ENCODE measurements around the gene KDM2A. TPM values are rescaled to one million over a fixed set of nuclear protein-coding genes. Genes with fewer than 3 reads are reported as not detected.

KDM2A gene
- polyA plus RNA-seq, 2 of the 4 experiments (the other 2 are of a cell fraction): 34.5 to 42.8 TPM

DNA sequence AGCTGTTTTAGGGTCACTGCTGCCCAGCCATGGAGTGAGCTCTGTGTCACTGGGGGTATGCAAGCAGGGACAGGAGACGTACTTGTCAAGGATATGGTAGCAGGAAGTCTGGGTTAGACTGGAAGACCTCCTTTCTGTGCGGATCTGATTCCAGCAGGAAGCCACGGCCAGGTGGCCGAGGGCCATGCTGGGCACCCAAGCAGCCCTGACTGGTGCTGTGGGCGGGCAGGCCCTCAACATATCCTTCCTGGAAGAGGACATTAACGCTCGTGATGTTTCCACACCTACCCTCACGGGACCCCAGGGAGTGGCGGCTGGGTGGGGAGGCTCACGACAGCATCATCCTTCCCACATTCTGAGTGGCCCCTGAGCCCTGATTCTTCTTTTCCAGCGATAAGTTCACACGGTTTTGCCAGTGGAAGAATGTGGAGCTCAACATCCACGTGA, 161.3 kb downstream of the KDM2A start:
- no peak for ATAC-seq
- H3K4me1 ChIP-seq: peaks cover 4% of the 10 kb centered on the region; the same call in 1 of the 3 replicates
- H3K4me2 ChIP-seq: no peak overlapping the region
- ChIA-PET POLR2A (no interaction called here), CTCF (interaction anchor here (0.9 to 3.8 kb wide), 5 partner anchors 9 to 91 kb away, joined by 3 to 20 read pairs (median 7); partner anchors contain the start of genes ANKRD13D and GRK2)
- H3K9me3 ChIP-seq: no peaks in the 10 kb centered on the region
- H3K4me3 ChIP-seq: no peak overlapping the region
- H3K27ac ChIP-seq: no peak overlapping the region
- FAIRE-seq: no peak
- no peak for TF ChIP-seq SREBF2 (IDR thresholded peaks at IDR 0.05)
- TF ChIP-seq ESRRA (IDR thresholded peaks at IDR 0.05; ENCODE audit: borderline replicate concordance, low read length): no peak
- TF ChIP-seq, protein P1, sequence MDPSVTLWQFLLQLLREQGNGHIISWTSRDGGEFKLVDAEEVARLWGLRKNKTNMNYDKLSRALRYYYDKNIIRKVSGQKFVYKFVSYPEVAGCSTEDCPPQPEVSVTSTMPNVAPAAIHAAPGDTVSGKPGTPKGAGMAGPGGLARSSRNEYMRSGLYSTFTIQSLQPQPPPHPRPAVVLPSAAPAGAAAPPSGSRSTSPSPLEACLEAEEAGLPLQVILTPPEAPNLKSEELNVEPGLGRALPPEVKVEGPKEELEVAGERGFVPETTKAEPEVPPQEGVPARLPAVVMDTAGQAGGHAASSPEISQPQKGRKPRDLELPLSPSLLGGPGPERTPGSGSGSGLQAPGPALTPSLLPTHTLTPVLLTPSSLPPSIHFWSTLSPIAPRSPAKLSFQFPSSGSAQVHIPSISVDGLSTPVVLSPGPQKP (IDR thresholded peaks at IDR 0.05; ENCODE audit: low read depth, low read length): no peak
- no peak for TF ChIP-seq CHD2 (IDR thresholded peaks at IDR 0.05; ENCODE audit: low read length, partially characterized antibody)
- TF ChIP-seq, protein P2, sequence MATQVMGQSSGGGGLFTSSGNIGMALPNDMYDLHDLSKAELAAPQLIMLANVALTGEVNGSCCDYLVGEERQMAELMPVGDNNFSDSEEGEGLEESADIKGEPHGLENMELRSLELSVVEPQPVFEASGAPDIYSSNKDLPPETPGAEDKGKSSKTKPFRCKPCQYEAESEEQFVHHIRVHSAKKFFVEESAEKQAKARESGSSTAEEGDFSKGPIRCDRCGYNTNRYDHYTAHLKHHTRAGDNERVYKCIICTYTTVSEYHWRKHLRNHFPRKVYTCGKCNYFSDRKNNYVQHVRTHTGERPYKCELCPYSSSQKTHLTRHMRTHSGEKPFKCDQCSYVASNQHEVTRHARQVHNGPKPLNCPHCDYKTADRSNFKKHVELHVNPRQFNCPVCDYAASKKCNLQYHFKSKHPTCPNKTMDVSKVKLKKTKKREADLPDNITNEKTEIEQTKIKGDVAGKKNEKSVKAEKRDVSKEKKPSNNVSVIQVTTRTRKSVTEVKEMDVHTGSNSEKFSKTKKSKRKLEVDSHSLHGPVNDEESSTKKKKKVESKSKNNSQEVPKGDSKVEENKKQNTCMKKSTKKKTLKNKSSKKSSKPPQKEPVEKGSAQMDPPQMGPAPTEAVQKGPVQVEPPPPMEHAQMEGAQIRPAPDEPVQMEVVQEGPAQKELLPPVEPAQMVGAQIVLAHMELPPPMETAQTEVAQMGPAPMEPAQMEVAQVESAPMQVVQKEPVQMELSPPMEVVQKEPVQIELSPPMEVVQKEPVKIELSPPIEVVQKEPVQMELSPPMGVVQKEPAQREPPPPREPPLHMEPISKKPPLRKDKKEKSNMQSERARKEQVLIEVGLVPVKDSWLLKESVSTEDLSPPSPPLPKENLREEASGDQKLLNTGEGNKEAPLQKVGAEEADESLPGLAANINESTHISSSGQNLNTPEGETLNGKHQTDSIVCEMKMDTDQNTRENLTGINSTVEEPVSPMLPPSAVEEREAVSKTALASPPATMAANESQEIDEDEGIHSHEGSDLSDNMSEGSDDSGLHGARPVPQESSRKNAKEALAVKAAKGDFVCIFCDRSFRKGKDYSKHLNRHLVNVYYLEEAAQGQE (IDR thresholded peaks at IDR 0.05): no peak
- no peak for TF ChIP-seq FOXS1 (CRISPR knock-in tag; IDR thresholded peaks at IDR 0.05)
- TF ChIP-seq TP53 (CRISPR knock-in tag; IDR thresholded peaks at IDR 0.05): no peak
- TF ChIP-seq CBX2 (IDR thresholded peaks at IDR 0.05; ENCODE audit: borderline replicate concordance, low read depth): no peak
- DNase-seq (ENCODE audit: low read depth in 1 of 2, low spot score in 1 of 2): no peak
- 95% methylated on average over 13 of the region's 13 CpGs for WGBS (ENCODE audit: missing lambda C conversion rate)

DNA sequence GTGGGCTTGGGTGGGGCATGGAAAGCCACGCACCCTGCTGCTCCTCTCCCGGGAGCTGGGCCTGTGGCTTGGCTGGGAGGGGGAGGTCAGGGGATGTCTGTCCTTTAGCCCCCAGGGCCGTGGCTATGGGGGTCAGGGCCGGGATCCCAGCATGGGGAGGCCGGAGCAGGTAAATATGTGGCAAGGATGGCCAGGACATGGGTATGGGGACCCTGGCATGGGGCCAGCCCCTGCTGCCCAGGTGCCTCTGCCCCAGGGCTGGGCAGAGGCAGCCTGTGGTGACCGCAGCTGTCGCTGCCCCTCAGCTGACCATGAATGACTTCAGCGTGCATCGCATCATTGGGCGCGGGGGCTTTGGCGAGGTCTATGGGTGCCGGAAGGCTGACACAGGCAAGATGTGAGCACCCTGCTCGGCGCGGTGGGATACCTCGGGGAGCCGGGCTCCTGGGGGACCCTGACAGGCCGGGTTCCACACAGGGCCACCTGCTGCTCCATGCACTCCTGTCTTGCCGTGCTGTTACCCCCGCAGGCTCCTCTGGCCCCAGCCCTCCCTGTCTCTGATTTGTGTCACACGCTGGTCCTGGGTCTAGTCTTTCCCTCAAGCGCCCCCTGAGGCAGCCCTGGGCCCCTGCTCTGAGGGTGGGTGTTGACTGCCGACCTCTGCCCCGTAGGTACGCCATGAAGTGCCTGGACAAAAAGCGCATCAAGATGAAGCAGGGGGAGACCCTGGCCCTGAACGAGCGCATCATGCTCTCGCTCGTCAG, 161.9 kb downstream of the KDM2A start:
- ATAC-seq: no peak
- no peaks in the 10 kb centered on the region for H3K9me3 ChIP-seq
- TF ChIP-seq JUNB (IDR thresholded peaks at IDR 0.05): no peak
- no peak for TF ChIP-seq TP53 (CRISPR knock-in tag; IDR thresholded peaks at IDR 0.05)
- no peak for TF ChIP-seq POLR2AphosphoS2 (conservative IDR thresholded peaks at IDR 0.05; ENCODE audit: low read length)
- no peak for TF ChIP-seq BHLHE40 (IDR thresholded peaks at IDR 0.05; ENCODE audit: low read depth, low read length)
- no peak for TF ChIP-seq ZC3H11A (IDR thresholded peaks at IDR 0.05)
- TF ChIP-seq MAZ (IDR thresholded peaks at IDR 0.05; ENCODE audit: borderline replicate concordance, low read depth, low read length): no peak
- TF ChIP-seq, protein P3, sequence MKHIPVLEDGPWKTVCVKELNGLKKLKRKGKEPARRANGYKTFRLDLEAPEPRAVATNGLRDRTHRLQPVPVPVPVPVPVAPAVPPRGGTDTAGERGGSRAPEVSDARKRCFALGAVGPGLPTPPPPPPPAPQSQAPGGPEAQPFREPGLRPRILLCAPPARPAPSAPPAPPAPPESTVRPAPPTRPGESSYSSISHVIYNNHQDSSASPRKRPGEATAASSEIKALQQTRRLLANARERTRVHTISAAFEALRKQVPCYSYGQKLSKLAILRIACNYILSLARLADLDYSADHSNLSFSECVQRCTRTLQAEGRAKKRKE (CRISPR knock-in tag; IDR thresholded peaks at IDR 0.05; ENCODE audit: low read depth): no peak
- TF ChIP-seq CHD2 (IDR thresholded peaks at IDR 0.05; ENCODE audit: low read length, partially characterized antibody): no peak
- POLR2A ChIA-PET: no interaction called here
- 96% methylated on average over 31 of the region's 31 CpGs for WGBS (ENCODE audit: missing lambda C conversion rate)
- no peak overlapping the region for H3K4me2 ChIP-seq
- H3K4me1 ChIP-seq: peaks cover 4% of the 10 kb centered on the region; the same call in 1 of the 3 replicates
- CTCF ChIA-PET: interaction anchor here (0.9 to 2.3 kb wide), 4 partner anchors 8 to 90 kb away, joined by 3 to 9 read pairs (median 5); partner anchors contain the start of genes ANKRD13D and GRK2
- no peak for FAIRE-seq
- H3K4me3 ChIP-seq: no peak overlapping the region
- no peak overlapping the region for H3K27ac ChIP-seq
- no peak for DNase-seq (ENCODE audit: low read depth in 1 of 2, low spot score in 1 of 2)

DNA sequence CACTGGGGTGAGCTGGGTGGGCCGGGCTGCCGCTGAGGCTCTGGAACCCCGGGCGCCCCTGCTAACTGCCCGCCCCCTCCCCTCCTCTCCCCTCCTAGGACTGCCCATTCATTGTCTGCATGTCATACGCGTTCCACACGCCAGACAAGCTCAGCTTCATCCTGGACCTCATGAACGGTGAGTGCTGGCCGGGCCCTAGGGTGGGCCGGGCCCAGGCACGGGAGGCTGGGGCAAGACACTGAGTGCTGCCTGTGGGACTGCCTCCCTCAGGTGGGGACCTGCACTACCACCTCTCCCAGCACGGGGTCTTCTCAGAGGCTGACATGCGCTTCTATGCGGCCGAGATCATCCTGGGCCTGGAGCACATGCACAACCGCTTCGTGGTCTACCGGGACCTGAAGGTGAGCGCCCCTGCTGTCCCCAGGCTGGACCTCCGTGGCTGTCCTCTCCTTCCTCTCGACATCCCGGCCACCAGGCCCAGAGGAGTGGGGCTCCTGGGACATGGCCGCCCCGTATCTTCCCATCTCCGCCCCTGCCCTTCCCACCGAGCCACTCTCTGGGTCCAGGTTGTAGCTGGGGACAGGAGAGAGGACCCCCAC, 162.6 kb downstream of the KDM2A start:
- H3K4me2 ChIP-seq: no peak overlapping the region
- TF ChIP-seq RARB (CRISPR knock-in tag; IDR thresholded peaks at IDR 0.05): no peak
- TF ChIP-seq CEBPB (IDR thresholded peaks at IDR 0.05): no peak
- TF ChIP-seq NPAS2 (CRISPR knock-in tag; IDR thresholded peaks at IDR 0.05; ENCODE audit: borderline replicate concordance): no peak
- TF ChIP-seq, protein P4, sequence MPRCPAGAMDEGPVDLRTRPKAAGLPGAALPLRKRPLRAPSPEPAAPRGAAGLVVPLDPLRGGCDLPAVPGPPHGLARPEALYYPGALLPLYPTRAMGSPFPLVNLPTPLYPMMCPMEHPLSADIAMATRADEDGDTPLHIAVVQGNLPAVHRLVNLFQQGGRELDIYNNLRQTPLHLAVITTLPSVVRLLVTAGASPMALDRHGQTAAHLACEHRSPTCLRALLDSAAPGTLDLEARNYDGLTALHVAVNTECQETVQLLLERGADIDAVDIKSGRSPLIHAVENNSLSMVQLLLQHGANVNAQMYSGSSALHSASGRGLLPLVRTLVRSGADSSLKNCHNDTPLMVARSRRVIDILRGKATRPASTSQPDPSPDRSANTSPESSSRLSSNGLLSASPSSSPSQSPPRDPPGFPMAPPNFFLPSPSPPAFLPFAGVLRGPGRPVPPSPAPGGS (IDR thresholded peaks at IDR 0.05): no peak
- no peak for TF ChIP-seq BHLHE40 (IDR thresholded peaks at IDR 0.05; ENCODE audit: low read depth, low read length)
- peaks cover 4% of the 10 kb centered on the region; the same call in 1 of the 3 replicates for H3K4me1 ChIP-seq
- ATAC-seq: no peak
- WGBS (ENCODE audit: missing lambda C conversion rate): over 99% methylated on average over 12 of the region's 27 CpGs
- H3K4me3 ChIP-seq: no peak overlapping the region
- H3K9me3 ChIP-seq: no peaks in the 10 kb centered on the region
- ChIA-PET POLR2A (no interaction called here), CTCF (interaction anchor here (0.7 to 3.6 kb wide), 7 partner anchors 9 to 101 kb away, joined by 3 to 27 read pairs (median 5); partner anchors contain the start of gene SSH3)
- no peak for FAIRE-seq
- no peak for DNase-seq (ENCODE audit: low read depth in 1 of 2, low spot score in 1 of 2)
- H3K27ac ChIP-seq: no peak overlapping the region
